Measurements from ENCODE around the gene AASDHPPT. TPM values are rescaled to one million over a fixed set of nuclear protein-coding genes. Genes with fewer than 3 reads are reported as not detected.

Gene AASDHPPT
- polyA plus RNA-seq, 4 donors = 50.7 to 91.5 (median 80.5) TPM

Other genes starting within 250 kb of the AASDHPPT start
- gene MSANTD4, start 55.4 kb upstream of the AASDHPPT start, polyA plus RNA-seq (ENCODE audit: insufficient read length in 4 of 4) = 10 to 100 TPM; 21.7 to 35.8 (median 31.9) TPM
- 10 to 100 TPM in 3 of 4 donors, 1 to 10 TPM in 1; 5.5 to 13.2 (median 10.8) TPM for gene KBTBD3, start 315 bp upstream of the AASDHPPT start, polyA plus RNA-seq (ENCODE audit: insufficient read length in 4 of 4)